T1000 (cell line): ENCODE measurements around the gene CLASP1.
A peak's percentile ranks its signal among the peaks of the same experiment; 100 is the strongest.

Experiments used
- DNase-seq: peaks from one replicate; lab custom pipeline; 2025; ENCODE audit warnings: mixed read lengths; lab: John Stamatoyannopoulos, UW

The CLASP1 gene

DNA sequence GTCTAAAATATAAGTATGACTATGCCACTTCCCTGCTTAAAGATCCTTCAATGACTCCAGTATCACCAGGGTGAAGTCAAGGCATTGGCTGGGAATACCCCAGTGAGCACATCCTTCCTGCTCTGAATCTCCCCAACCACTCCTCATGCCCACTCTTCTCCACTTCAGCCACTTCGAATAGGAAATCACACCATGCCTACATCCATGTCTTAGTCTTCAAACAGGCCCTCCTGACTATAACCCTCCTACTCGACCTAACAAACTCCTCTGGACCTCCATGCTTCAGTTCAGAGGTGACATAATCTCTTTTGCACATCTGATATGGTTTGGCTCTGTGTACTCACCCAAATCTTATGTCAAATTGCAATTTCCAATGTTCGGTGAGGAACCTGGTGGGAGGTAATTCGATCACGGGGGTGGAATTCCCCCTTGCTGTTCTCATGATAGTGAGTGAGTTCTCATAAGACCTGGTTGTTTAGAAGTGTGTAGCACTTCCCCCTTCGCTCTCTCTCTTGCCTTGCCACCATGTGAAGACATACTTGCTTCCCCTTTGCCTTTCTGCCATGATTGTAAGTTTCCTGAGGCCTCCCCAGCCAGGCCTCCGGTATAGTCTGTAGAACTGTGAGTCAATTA, 276.4 kb downstream of the CLASP1 start:
- no peak for DNase-seq

DNA sequence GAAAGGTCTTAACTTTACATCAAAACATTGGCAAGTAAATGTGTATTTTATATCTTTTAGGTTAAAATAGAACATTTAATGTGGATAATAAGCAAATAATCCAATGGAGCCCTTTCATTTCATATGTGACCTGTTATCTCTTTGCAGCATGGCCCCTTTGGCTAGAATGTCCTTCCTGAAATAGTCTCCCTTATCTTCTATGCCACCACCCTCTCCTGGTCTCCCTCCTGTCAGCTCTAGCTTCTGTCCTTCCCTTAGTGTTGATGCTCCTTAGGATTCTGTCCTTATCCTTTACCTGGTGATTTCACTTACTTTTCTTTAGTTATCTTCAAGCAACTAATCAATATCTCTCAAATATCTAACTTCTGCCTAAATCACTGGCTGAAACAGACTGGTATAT, 277.2 kb downstream of the CLASP1 start:
- no peak for DNase-seq

DNA sequence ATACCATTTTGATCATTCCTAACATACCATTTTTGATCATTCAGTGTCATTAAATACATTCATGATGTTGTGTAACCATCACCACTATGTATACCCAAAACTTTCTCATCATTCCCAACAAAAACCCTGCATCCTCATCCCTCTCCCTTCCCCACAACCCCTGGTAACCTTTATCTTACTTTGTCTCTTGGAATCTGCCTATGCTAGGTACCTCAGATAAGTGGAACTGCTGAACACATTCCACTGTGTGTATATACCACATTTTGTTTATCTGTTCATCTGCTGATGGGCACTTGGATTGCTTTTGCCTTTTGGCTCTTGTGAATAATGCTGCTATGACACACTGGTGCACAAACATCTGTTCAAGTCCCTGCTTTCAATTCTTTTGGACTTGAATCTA, 280.4 kb downstream of the CLASP1 start:
- no peak for DNase-seq

DNA sequence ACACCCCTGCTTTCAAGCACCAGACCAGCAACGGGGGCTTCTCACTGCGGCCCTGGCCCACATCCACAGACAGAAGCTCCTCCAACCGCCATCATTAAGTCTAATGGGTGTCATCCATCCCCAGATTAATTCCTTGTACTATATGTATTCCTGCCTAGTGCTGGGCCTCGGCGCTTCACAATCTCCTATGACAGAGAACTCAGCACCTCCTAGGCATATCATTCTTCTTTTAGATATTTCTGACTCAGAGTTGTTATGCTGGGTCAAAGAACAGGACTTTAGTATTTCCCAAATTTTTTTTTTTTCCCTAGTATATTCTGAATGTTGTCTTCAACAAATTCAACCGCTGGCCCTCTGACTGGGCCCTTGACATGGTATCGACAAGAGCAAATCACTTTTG, 281.1 kb downstream of the CLASP1 start:
- no peak for DNase-seq

DNA sequence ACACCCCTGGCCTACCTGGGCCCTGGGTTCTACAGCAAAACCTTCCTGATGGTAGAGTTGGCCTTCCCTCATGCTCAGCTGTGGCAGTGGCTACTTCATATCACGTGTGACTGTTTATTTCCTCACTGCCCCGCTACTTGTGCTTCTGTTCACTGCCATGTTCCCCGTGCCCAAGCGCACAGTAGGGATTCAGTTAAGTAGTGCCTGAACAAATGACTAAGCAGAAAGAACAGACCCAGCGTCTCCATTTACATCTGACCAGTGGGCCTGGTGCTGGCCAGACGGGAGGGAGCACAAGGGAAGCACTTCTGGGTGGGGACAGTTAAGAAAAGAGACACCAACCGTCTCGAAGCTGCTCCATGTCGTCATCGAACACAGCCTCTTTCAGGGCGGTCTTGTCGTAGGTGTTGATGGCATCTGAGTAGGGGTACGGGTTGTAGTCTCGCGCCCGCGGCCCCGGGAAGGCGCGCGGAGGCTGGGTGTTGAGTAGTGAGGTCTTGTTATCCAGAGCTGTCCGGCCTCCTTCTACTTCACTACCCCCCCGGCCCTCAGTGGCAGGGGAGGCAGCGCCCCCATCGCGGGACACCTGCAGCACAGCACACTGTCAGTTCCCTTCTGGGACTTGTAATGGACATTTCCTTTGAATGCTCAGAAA, 281.9 kb downstream of the CLASP1 start:
- no peak for DNase-seq

DNA sequence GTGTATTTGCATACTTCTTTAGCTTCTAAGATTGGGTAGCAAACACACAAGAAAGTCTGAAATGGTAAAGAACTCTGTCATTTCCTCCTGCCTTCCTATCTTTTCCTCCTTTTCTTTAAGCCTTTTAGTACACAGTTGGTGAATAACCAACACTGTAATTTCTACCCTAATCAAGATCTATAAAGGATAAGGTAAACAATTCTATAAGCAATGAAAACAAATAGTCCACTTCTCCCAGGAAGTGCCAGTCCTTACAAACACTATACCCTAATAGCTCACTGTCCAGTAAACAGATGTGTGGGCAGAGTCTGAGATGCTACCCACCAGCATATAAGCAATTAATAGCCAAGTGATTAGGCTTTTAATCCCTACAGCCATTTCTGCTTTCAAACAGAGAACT, 283.2 kb downstream of the CLASP1 start:
- no peak for DNase-seq

DNA sequence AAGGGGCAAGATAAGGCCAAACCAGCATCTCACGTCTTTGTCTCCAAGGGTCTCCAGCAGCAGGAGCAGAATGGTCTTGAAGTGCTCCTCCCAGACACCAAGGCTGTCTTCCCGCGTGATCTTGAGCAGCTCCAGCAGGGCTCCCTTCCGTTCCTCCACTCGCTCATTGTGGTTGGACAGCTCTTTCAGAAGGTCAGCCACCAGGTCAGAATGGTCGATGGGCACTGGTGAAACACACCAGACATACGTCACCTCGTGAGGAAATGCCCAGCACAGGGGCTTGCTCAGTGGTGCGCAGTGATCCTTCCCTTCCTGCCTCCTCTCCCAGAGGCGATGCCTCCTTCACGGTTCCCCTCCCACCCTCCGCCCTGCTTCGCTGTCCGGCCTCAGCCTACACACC, 284.2 kb downstream of the CLASP1 start:
- DNase-seq = no peak

DNA sequence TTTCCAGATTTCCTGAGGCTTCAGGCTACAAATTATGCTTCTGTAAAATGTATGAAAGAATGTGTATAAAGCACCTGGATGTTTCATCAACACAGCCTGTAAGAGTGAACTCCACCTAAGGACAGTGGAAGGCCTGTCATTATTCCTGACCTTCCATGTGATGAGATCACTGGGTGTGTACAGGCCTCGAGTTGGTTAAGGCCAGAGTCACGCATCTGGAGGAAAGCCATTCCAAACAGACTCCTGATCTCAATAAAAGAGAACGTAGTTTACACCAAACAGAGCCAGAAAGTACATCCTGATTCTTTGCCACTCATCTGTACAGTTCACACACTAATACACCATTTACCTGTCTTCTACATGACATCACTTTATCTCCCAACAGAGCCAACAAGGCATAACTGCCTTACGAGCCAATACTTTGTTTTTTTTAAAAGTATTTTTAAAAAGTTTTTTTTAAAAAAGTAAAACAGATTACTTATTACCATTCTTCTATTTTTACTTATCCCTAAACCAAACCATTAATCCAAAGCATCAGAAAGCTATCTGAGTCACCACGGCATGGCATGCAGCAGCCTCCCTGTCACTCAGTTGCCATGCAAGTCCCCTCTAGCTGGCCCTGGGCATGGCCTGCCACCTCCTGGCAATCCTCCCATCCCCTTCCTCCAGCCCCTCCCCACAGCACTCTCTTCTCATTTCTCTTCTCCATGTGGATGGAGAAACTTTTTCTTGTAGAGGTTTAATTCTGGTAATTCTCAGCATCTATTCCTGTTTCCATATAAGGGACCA, 285.4 kb downstream of the CLASP1 start:
- DNase-seq = no peak

DNA sequence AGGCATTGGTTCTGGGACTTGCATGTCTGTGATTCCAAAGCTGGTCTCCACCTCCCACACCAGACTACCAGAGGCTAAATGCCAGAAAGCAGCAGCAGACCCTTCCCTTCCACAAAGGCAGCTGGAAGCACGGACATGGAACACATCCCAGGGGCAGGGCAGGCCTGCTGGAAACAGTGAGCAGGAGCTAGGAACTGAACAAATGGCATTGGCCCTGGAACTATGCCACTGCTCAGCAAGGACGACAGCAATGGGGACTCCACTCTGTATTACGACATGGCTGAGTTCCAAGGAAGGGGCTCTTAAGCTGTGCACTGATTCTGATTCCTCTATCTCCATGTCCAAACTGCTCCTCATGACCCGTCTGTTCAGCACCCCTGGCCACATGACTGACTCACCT, 286.5 kb downstream of the CLASP1 start:
- no peak for DNase-seq

DNA sequence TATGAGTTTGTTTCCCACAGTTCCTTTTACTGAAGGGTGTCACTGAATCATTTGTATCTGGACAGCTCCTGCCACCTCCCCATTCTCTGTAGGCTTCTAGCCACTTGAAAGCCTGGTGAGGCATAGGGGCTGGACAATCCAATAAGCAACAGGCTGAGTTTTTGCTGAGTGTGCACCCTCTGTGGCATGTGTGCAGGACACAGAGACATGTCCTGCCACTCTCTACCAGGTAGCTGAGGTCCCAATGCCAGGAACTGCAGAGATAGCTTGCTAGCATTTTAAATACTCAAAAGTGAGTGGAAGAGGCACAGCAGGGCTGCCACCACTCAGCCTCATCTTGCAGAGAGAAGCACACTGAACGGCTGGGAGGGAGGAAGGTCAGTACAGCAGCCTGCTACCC, 287.0 kb downstream of the CLASP1 start:
- DNase-seq = no peak

DNA sequence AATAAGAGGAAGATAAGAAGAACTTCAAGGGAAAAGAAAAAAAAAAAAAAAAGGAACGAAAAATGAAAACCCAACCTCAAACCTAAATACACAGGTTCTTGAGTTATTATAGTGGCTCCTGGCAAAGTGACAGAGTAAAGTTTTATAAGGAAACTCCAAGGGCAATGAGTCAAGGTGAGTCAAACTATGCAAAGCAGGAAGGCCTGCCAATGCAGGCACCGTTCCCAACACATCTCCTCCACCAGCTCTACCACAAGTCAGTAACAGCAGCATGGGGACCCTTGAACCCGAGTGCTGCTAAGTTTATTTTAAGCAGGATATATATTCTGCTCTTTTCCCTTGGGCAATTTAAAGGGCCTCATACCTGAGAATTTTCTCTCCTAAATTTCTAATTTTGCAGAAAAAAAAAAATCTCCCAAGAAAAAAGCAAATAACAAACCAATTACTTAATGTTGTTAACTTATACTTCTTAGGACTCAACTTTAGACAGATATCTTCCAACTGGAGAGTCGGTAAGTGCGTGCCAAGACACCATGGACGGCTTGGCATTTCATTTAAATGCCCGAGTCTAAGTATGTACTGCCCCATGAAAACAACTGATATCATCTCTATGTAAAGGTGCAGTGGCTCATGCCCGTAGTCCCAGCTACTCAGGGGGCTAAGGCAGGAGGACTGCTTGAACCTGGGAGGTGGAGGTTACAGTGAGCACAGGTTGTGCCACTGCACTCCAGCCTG, 288.5 kb downstream of the CLASP1 start:
- peak; percentile 26 for DNase-seq

DNA sequence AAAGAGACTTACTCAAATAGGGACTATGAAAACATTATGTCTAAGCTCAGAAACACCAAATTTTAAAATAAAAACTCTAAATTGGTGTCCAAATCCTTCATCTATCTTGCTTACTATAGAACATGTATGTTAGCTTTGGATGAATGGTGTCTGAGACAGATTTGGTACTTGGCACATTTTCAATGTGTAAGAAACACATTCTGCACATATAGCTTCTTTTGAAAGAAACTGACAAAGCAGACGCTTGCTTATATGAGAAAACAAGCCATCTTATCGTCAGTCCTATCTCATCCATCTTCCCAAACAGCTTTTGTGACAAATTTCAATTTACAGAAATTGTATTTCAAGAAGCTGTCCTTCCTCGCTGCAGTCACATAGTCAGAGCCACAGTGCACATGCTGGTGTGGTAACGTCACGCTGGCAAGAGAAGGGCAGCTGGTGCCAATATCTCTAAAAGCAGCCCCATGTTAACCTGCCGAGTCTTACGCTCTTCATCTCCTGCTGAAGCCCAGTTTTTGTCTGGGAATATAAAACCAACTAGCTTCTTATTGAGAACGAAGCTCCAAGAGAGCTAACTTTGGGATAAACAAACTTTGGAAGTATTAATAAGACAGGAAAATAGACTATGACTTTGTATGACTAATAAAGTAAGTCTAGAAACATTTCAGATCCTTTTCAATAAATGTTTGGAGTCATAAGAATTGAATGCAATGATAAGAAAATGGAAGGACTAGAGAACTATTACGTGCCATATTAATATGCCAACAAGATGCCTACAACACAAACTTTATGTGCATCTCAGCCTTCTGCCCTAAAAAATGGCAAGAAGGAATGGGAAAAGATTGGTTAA, 289.3 kb downstream of the CLASP1 start:
- DNase-seq = no peak

DNA sequence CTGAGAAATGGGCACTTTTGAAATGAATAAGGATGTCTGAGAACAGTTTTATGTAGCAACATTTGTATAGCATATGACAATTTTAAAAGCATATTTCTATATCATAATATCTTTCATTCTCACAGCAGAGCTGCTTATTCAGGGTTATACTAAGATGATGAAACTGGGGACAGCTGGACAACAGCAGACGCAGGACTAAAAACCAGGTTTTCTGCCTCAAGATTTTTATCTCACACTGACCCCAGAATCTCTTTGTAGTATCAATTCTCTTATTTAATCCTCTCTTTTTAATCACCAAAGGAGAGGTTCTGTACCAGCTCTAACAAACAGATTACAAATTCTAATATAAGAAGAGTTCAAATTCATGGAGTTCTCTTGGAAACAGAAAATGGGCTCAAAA, 290.1 kb downstream of the CLASP1 start:
- no peak for DNase-seq

DNA sequence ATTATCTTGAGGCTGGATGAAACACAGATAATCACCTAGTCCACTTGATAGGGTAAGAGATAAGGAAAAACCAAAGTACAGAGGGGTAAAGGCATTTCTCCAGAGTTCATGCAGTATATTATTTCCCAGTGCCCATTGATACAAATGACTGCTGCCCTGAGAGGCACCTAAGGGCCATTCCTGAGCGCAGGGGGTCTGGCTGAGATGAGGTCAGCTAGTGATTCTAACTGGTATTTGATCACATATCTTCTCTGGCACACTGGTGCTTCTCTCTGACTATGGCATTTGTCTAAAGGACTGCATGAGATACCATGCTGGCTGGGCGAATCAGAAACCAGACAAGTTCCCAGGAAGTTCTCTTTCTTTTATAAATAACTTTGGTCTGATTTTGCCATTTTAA, 291.0 kb downstream of the CLASP1 start:
- no peak for DNase-seq

DNA sequence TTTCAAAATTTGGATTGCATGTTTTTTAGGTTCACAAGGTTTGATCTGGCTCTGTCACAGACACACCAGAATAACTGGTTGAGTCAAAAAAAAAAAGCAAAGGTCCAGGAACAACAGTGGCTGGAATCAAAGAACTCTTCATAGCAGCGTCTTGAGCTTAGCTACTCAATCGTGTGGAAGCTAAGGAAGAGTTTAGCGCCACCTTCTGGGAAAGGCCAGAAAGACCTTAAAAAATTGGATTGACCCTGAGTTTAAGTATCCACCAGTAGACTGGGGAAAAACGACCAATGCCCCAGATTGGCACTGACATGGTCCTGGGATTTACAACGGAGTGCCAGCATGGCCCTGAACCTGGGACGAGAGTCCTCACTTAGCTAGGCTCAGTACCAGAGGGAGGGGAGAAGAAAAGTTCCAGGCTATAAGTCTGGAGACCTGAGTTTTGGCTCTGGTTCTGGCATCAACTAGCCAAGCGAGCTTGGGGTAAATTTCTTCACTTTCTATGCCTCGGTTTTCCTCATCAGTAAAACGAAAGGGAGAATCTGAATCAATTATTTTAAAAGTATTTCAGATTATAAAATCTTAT, 293.1 kb downstream of the CLASP1 start:
- no peak for DNase-seq

DNA sequence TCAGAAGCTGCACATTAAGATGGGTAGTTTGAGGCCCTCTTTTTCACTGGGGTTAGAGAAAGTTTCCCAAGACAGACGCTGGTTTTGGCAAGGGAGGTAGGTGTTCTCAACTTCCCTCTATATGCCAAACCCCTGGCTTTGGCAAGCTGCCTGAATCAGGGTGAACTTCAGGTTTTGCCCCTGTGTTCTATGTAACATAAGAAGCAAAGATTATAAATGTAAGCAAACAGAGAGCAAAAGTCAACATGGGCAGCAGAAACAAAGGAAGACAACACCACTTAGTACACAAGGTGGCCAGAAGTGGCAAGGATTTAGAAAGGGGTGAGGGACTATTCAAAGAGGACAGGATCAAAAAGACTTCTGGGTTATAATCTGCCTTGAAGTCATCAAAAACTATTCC, 293.8 kb downstream of the CLASP1 start:
- no peak for DNase-seq

DNA sequence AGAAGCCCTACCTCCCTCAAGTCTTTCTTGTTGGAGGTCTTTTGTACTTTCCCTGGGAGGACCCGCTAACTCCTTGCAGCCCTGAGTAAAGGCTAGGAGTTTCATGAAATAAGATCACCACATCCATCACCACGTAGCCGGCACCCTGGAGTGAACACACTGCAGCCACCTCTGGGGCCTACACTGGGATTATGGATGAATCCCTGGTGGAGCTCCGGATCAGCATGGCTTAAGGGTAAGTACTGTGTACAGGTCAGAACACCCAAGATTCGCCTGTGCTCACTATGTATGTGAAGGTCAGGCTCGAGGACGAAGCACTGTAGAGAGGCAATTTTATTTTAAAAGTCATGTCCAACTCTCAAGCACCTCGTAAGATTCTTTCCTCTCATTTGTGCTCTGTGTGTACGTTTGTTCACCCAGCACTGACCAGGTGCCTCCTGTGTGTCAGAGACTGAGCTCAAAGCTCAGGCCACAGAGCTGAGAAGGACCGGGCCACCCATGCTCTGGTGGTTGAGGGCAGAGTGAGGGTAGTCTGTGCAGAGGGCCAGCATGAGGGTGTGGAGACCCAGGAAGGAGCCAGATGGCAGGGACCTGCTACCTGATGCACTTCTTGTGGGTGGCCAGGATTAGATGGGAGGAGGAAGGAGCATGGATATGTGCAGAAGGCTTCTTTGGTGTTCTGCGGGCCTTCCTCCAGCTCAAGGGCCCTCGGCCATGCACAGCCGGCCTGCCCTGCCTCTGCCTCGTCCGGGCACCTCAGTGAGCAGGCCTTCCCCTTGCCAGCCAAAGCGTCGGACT, 297.5 kb downstream of the CLASP1 start:
- no peak for DNase-seq

DNA sequence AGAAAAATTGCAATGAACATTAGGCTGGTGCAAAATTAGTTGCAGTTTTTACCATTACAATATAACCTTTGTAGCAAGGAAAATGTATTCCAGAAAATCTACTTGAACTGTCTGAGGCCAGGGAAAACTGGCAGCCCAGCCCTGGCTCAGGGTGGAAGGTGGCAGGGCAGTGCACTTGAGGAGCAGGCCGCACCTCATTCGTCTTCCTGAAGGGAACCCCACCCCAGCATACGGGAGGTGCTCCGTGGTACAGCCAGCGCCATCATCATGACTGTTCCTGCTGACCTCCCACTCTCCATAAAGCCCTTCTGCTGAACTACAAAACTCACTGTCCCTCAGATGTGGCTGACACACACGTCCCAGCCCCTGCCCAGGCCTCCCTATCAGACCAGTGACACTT, 298.4 kb downstream of the CLASP1 start:
- DNase-seq = no peak

DNA sequence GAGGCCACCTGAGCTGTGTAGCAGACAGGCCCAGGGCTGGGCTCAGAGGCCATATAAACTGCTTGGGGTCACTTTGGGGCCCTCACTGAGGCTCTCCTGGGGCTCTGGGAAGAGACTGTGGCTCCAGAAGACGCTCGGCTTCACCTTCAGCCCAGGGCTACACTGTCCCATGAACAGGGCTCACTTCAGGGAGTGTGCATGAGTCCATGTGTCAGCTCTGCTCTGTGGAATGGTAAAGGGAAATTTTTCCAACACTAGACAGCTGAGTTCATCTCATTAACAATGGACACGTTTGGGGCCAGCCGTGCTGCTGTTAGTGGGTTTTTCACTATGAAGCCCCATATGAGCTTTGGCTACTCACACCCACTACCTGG, 298.9 kb downstream of the CLASP1 start:
- DNase-seq = no peak

DNA sequence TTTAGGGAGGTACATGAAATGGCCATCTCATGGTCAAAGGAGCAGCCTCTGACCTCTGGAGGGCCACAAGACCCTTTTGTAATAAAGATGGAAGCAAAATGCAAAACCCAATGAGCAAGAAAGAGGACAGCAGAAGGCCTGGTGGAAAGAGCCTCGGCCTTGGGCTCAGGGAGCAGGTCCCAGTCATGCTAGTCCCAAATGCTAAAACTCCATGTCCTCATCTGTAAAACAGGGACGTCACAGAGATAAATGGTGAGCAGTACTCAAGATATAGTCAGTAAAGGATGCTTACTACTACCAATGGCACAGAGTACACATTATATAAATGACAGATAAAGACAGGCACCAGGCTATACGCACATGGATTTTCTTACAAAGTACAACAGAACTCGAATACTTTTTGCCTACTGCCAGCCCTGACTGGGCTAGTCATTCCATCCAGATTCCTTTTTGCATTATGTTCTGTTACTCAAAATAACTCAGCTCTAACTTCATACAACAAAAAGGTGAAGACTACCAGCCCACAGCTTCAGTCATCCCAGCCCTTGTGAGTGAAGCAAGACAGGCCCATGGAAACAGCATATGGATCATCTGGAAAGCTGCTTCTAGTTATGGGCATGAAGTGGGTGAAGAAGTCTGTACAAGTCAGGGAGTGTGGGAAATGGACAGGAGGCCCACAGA, 299.4 kb downstream of the CLASP1 start:
- no peak for DNase-seq
